ENCODE measurements around the gene BTNL9.

DNA sequence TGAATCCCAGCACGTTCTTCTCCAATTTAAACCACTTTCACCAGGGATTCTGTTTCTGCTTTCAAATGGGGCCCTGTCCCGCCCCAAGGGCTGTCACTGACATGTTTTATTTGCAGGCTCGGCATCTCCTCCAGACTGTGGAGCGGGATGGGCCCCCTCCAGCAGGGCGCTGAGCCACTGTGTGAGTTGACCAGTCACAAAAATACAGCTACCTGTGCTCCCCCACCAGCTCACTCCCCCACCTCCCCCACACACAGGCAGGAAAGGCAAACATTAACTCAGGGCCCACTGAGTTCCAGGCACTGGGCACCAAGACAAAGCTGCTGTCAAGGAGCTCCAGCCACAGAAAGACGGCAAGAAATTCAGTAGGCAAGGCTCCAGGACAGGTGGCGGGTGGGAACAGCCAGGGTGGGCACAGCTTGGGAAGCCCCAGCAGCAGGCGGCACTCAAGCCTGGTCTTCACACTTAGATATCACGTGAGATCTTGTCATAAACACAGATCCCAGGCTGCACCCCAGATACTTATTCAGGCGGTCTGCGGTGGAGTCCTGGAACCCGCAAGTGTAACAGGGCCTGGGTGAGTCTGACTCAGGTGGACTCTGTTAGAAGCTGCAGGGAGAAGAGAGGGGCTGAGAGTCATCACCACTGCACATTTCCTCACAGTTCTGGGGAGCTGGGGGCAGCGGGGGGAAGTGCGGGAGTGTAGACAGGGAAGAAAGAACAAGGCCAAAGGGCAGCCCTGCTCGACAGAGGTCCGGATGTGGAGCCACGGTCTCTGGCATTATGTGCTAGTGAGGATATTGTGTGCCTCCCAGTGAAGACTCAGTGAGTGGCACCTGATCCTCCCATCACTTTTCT is 46.2 kb downstream of the BTNL9 start:
- TF ChIP-seq, protein P1, sequence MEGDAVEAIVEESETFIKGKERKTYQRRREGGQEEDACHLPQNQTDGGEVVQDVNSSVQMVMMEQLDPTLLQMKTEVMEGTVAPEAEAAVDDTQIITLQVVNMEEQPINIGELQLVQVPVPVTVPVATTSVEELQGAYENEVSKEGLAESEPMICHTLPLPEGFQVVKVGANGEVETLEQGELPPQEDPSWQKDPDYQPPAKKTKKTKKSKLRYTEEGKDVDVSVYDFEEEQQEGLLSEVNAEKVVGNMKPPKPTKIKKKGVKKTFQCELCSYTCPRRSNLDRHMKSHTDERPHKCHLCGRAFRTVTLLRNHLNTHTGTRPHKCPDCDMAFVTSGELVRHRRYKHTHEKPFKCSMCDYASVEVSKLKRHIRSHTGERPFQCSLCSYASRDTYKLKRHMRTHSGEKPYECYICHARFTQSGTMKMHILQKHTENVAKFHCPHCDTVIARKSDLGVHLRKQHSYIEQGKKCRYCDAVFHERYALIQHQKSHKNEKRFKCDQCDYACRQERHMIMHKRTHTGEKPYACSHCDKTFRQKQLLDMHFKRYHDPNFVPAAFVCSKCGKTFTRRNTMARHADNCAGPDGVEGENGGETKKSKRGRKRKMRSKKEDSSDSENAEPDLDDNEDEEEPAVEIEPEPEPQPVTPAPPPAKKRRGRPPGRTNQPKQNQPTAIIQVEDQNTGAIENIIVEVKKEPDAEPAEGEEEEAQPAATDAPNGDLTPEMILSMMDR (IDR thresholded peaks at IDR 0.05), result no peak
- no peak for TF ChIP-seq POLR2AphosphoS5 (IDR thresholded peaks at IDR 0.05; ENCODE audit: low read depth, low read length)
- TF ChIP-seq, protein P2, sequence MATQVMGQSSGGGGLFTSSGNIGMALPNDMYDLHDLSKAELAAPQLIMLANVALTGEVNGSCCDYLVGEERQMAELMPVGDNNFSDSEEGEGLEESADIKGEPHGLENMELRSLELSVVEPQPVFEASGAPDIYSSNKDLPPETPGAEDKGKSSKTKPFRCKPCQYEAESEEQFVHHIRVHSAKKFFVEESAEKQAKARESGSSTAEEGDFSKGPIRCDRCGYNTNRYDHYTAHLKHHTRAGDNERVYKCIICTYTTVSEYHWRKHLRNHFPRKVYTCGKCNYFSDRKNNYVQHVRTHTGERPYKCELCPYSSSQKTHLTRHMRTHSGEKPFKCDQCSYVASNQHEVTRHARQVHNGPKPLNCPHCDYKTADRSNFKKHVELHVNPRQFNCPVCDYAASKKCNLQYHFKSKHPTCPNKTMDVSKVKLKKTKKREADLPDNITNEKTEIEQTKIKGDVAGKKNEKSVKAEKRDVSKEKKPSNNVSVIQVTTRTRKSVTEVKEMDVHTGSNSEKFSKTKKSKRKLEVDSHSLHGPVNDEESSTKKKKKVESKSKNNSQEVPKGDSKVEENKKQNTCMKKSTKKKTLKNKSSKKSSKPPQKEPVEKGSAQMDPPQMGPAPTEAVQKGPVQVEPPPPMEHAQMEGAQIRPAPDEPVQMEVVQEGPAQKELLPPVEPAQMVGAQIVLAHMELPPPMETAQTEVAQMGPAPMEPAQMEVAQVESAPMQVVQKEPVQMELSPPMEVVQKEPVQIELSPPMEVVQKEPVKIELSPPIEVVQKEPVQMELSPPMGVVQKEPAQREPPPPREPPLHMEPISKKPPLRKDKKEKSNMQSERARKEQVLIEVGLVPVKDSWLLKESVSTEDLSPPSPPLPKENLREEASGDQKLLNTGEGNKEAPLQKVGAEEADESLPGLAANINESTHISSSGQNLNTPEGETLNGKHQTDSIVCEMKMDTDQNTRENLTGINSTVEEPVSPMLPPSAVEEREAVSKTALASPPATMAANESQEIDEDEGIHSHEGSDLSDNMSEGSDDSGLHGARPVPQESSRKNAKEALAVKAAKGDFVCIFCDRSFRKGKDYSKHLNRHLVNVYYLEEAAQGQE (IDR thresholded peaks at IDR 0.05; ENCODE audit: insufficient read depth in 1 of 2, low read depth in 2 of 2, low read length in 1 of 2), result no peak
- TF ChIP-seq TCF7L2 (IDR thresholded peaks at IDR 0.05; ENCODE audit: low read depth, low read length), result no peak
- no peak for TF ChIP-seq SIN3A (IDR thresholded peaks at IDR 0.05; ENCODE audit: borderline replicate concordance, insufficient read depth, low read depth, low read length)
